HepG2 (cell line): ENCODE measurements around the gene TSPAN13. TPM values are rescaled to one million over a fixed set of nuclear protein-coding genes. Genes with fewer than 3 reads are reported as not detected.
A peak's percentile ranks its signal among the peaks of the same experiment; 100 is the strongest.

Source experiments
- CC2D1A ChIP-seq: sonication (generic); formaldehyde crosslinking; IDR thresholded peaks from 2 replicates; pipeline ENCODE4 v1.8.1; 2023; ENCODE audit warnings: mild to moderate bottlenecking, missing genetic modification reagents
- DNMT1 ChIP-seq: sonication (generic); formaldehyde crosslinking; IDR thresholded peaks from 2 replicates; pipeline ENCODE4 v1.5.1; 2020; ENCODE audit warnings: mild to moderate bottlenecking, missing genetic modification reagents
- DR1 ChIP-seq: sonication (generic); formaldehyde crosslinking; IDR thresholded peaks from 2 replicates; pipeline ENCODE4 v1.8.0; 2021; ENCODE audit warnings: mild to moderate bottlenecking, missing genetic modification reagents, inconsistent platforms
- EED ChIP-seq: sonication (generic); formaldehyde crosslinking; IDR thresholded peaks from 2 replicates; pipeline ENCODE4 v1.5.0; 2020; ENCODE audit warnings: mild to moderate bottlenecking, missing genetic modification reagents
- JDP2 ChIP-seq: sonication (generic); formaldehyde crosslinking; IDR thresholded peaks from 2 replicates; pipeline ENCODE4 v1.8.1; 2022; ENCODE audit warnings: missing genetic modification reagents, borderline replicate concordance
- KAT2B ChIP-seq: fragments of 150-350 bp; IDR thresholded peaks from 2 replicates; pipeline ENCODE4 v1.6.1; 2014; ENCODE audit warnings: low read depth, low read length, borderline replicate concordance
- KDM1A ChIP-seq: IDR thresholded peaks from 2 replicates; pipeline ENCODE4 v1.6.1; 2016; ENCODE audit warnings: missing compliant biosample characterization
- MAX ChIP-seq: IDR thresholded peaks from 2 replicates; pipeline ENCODE4 v1.6.1; 2012; ENCODE audit warnings: inconsistent platforms
- MAZ ChIP-seq, 2 experiments: sonication (generic) in 1 of 2; formaldehyde crosslinking in 1 of 2; IDR thresholded peaks; 2 replicates each; pipeline versions ENCODE4 v1.5.0 to v1.6.1; 2012 to 2020; ENCODE audit warnings: low read depth in 2 of 2, mild to moderate bottlenecking in 2 of 2, borderline replicate concordance in 1 of 2, improper control_type of control experiment in 1 of 2, low read length in 1 of 2, missing genetic modification reagents in 1 of 2, moderate library complexity in 1 of 2
- PTBP1 ChIP-seq: fragments of 200-400 bp; formaldehyde crosslinking; IDR thresholded peaks from 2 replicates; pipeline ENCODE4 v1.6.1; 2018; ENCODE audit warnings: low read length, low read depth; ENCODE audit not compliant: poor library complexity, severe bottlenecking
- RBFOX2 ChIP-seq: fragments of 200-400 bp; formaldehyde crosslinking; IDR thresholded peaks from 2 replicates; pipeline ENCODE4 v1.6.1; 2017; ENCODE audit warnings: low read depth, mild to moderate bottlenecking, low read length
- TAF15 ChIP-seq: fragments of 200-400 bp; formaldehyde crosslinking; IDR thresholded peaks from one replicate; pipeline ENCODE4 v1.6.1; 2018; ENCODE audit warnings: mild to moderate bottlenecking, low read depth, low read length; ENCODE audit not compliant: poor library complexity, severe bottlenecking
- ZNF124 ChIP-seq: sonication (generic); formaldehyde crosslinking; IDR thresholded peaks from 2 replicates; pipeline ENCODE4 v1.4.0; 2020; ENCODE audit warnings: missing genetic modification reagents
- ZNF260 ChIP-seq: sonication (generic); formaldehyde crosslinking; IDR thresholded peaks from 2 replicates; pipeline ENCODE4 v1.4.0; 2020; ENCODE audit warnings: missing genetic modification reagents, low read depth, mild to moderate bottlenecking, borderline replicate concordance
- ZSCAN25 ChIP-seq: sonication (generic); formaldehyde crosslinking; IDR thresholded peaks from 2 replicates; pipeline ENCODE4 v1.8.0; 2022; ENCODE audit warnings: mild to moderate bottlenecking, missing genetic modification reagents
- polyA plus RNA-seq, 8 experiments: library from polyadenylated mRNA; depleted of rRNA in 3 of 8; stranded (reverse) in 7 of 8; unstranded in 1 of 8; fragments of >200 nt; fragmentation: Illumina TruSeq in 4 of 8; extraction: Trizol in 4 of 8; gene quantifications; 2 replicates each; pipeline versions ENCODE4 v1.2.1 to v1.2.3, GENCODE V29; 2011 to 2016; ENCODE audit warnings: low read depth in 4 of 8, missing spikeins in 1 of 8, mixed read lengths in 1 of 8; ENCODE audit not compliant: insufficient read depth in 1 of 8
- total RNA-seq, 5 experiments: library from RNA; depleted of rRNA; stranded (reverse); fragments of >200 nt; fragmentation: Illumina TruSeq; extraction: Trizol; gene quantifications; 2 replicates each; pipeline ENCODE4 v1.2.3, GENCODE V29; 2016; ENCODE audit warnings: low read depth in 1 of 5
- TF ChIP-seq, protein P1 (sequence below), 2 experiments: sonication (generic) in 1 of 2; formaldehyde crosslinking in 1 of 2; IDR thresholded peaks; 2 replicates each; pipeline versions ENCODE4 v1.6.1 to v1.9.0; 2014 to 2022; ENCODE audit warnings: antibody characterized with exemption in 1 of 2, borderline replicate concordance in 1 of 2, inconsistent platforms in 1 of 2, low read depth in 1 of 2, missing genetic modification reagents in 1 of 2
- TF ChIP-seq, protein P2 (sequence below): sonication (generic); formaldehyde crosslinking; IDR thresholded peaks from 2 replicates; pipeline ENCODE4 v1.4.0; 2020; ENCODE audit warnings: missing genetic modification reagents
- TF ChIP-seq, protein P3 (sequence below): sonication (generic); formaldehyde crosslinking; IDR thresholded peaks from 2 replicates; pipeline ENCODE4 v1.4.0; 2020; ENCODE audit warnings: missing genetic modification reagents

Gene TSPAN13
- total and polyA plus RNA-seq, 2 of the 13 experiments (the other 11 are each of a cell fraction or from before 2014, with no cell fraction given): 5.8 to 6.2 TPM

GRCh38 chr7:16753932-16754855 is 639 bp downstream of the TSPAN13 start (continued):
- TF ChIP-seq RBFOX2 (0 out of 2 replicates have a peak, but pooled peaks have one; percentile 5), PTBP1 (no peak), MAX (peak; percentile 49), KDM1A (no peak), CC2D1A (CRISPR knock-in tag) (no peak), ZNF260 (CRISPR knock-in tag) (no peak), TAF15 (peak; percentile 34), DR1 (no peak), ZNF124 (CRISPR knock-in tag) (no peak), ZSCAN25 (CRISPR knock-in tag) (no peak), EED (CRISPR knock-in tag) (0 out of 2 replicates have a peak, but pooled peaks have one; percentile 54), DNMT1 (no peak), MAZ (IDR thresholded peaks at IDR 0.05; ENCODE audit: borderline replicate concordance, low read depth, low read length) (no peak), MAZ (CRISPR knock-in tag; IDR thresholded peaks at IDR 0.05; ENCODE audit: low read depth) (peak; percentile 51; the same call in 1 of the 2 replicates), JDP2 (CRISPR knock-in tag) (no peak), KAT2B (no peak)
- TF ChIP-seq, protein P1, sequence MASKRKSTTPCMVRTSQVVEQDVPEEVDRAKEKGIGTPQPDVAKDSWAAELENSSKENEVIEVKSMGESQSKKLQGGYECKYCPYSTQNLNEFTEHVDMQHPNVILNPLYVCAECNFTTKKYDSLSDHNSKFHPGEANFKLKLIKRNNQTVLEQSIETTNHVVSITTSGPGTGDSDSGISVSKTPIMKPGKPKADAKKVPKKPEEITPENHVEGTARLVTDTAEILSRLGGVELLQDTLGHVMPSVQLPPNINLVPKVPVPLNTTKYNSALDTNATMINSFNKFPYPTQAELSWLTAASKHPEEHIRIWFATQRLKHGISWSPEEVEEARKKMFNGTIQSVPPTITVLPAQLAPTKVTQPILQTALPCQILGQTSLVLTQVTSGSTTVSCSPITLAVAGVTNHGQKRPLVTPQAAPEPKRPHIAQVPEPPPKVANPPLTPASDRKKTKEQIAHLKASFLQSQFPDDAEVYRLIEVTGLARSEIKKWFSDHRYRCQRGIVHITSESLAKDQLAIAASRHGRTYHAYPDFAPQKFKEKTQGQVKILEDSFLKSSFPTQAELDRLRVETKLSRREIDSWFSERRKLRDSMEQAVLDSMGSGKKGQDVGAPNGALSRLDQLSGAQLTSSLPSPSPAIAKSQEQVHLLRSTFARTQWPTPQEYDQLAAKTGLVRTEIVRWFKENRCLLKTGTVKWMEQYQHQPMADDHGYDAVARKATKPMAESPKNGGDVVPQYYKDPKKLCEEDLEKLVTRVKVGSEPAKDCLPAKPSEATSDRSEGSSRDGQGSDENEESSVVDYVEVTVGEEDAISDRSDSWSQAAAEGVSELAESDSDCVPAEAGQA (IDR thresholded peaks at IDR 0.05; ENCODE audit: low read depth): no peak
- TF ChIP-seq, protein P1 (CRISPR knock-in tag; IDR thresholded peaks at IDR 0.05; ENCODE audit: borderline replicate concordance): no peak
- TF ChIP-seq, protein P2, sequence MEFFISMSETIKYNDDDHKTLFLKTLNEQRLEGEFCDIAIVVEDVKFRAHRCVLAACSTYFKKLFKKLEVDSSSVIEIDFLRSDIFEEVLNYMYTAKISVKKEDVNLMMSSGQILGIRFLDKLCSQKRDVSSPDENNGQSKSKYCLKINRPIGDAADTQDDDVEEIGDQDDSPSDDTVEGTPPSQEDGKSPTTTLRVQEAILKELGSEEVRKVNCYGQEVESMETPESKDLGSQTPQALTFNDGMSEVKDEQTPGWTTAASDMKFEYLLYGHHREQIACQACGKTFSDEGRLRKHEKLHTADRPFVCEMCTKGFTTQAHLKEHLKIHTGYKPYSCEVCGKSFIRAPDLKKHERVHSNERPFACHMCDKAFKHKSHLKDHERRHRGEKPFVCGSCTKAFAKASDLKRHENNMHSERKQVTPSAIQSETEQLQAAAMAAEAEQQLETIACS (CRISPR knock-in tag): peak; percentile 42; the same call in 1 of the 2 replicates
- TF ChIP-seq, protein P3, sequence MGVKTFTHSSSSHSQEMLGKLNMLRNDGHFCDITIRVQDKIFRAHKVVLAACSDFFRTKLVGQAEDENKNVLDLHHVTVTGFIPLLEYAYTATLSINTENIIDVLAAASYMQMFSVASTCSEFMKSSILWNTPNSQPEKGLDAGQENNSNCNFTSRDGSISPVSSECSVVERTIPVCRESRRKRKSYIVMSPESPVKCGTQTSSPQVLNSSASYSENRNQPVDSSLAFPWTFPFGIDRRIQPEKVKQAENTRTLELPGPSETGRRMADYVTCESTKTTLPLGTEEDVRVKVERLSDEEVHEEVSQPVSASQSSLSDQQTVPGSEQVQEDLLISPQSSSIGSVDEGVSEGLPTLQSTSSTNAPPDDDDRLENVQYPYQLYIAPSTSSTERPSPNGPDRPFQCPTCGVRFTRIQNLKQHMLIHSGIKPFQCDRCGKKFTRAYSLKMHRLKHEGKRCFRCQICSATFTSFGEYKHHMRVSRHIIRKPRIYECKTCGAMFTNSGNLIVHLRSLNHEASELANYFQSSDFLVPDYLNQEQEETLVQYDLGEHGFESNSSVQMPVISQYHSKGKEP (CRISPR knock-in tag): no peak
